GM10847 (cell line): ENCODE measurements around the gene SLF2.

ENCODE experiments used
- POLR2A ChIP-seq: IDR thresholded peaks from 2 replicates; pipeline ENCODE4 v1.6.1; 2011; ENCODE audit not compliant: insufficient read length; ENCODE audit errors: extremely low read depth

Gene SLF2

DNA sequence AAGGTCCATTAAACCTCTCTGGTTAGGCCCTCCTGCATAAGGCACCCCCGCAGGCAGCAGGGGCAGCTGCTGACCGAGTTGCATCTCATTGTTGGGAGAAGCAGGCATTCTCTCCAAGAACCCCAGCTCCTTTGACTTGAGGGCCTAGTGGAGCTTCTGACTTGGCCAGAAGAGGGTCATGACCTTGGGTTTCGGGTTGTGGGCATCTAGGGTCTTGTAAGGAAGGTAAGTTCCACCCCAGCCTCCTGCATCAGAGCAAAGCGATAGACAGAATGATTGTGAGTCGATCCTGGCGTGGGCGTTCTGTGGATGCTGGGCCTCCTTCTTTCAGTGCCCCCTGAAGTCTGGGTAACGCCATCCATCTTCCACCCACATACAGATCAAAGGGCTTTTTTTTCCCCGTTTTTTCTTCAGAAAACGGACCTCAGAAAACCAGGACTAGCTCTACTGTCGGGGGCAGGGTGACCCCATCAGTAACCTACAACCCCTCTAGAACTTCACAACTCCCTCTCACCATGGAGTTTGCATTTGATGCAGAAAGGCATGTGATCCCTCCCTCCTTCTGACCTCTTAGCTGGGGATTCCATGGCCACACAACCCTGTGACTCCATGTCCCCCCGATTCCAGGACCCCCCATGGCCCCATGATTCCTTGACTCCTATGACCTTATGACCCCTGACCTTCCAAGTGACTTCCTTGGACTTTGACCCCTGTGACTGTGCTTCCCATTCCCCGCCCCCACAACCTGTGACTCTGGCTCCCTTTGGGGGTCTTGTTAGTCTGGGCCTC, 59.5 kb downstream of the SLF2 start:
- no peak for TF ChIP-seq POLR2A

DNA sequence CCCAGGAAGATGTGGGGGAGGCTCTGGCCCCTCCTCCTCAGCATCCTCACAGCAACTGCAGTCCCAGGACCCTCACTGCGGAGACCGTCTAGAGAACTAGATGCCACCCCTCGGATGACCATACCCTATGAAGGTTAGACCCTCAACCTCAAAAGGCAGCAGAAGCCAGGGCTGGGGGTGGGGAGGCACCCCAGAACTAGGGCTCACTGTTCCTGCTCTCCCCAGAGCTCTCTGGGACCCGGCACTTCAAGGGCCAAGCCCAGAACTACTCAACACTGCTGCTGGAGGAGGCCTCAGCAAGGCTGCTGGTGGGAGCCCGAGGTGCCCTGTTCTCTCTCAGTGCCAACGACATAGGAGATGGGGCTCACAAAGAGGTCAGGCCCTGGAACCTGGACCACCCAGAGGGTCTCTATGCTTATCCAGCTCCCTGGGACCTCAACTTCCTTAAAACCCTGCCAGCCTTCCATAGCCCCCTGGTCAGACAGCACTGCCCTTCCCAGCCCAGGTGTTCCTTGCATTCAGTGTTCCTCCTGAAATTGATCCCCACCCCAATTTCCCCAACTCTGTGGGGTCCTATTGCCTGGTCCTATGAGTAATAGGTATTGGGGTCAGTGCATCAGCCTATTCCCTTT, 60.3 kb downstream of the SLF2 start:
- TF ChIP-seq POLR2A = no peak

DNA sequence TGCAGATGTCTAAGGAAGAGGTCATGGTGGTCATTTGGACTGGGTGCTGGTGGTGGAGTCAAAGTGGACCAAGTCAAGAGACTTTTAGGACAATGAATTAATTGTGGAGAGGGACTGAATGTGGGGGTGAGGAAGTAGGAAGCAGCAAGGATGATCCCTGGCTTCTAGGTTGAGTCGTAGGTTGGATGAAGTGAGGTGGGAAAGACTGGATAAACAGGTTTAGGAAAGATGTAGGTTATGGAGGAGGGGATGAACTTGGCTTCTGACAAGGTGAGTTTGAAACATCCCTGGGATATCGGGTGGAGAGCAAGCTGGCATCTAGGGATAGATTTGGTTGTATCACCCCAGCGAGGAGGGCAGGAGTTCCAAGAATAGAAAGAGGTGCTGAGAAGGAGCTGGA, 64.1 kb downstream of the SLF2 start:
- TF ChIP-seq POLR2A = no peak

DNA sequence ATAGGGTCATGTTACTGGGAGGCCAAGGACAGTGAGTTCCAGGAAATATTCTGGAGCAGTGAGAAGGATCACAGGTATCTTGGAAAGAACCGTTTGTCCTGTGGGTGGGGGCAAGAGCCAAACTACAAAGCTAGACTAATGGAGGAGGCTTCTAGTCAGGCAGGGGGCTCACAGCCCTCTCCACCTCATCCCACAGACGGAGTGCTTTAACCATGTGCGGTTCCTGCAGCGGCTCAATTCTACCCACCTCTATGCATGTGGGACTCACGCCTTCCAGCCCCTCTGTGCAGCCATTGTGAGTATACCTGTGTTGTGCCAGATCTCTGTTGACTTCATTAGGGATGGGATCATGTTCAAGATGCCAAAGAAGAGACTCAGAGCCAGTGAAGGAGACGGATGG, 64.7 kb downstream of the SLF2 start:
- no peak for TF ChIP-seq POLR2A

DNA sequence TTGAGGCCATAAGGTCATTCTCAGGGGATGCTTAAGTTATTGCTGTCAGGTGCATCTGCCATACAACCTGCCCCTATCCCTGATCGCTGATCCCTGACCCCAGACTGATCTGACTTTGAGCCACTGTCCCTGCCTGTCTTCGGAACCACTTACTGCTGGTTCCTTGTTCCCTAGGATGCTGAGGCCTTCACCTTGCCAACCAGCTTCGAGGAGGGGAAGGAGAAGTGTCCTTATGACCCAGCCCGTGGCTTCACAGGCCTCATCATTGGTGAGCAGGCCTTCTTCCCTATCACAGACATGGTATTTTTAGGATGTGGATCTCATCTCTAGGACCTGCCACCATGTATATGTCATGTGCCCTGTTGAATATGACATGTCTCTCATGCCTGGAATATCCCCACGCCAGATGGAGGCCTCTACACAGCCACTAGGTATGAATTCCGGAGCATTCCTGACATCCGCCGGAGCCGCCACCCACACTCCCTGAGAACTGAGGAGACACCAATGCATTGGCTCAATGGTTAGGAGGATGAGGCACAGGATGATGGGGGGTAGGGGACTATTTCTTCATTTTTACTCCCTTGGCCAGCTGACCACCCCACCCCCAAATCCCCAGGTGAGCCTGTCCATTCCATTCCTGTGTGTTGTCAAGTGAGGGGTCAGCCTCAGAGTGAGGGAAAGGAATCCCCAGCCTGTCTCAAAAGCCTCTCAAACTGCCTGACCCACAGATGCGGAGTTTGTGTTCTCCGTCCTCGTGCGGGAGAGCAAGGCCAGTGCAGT, 65.5 kb downstream of the SLF2 start:
- TF ChIP-seq POLR2A = no peak

DNA sequence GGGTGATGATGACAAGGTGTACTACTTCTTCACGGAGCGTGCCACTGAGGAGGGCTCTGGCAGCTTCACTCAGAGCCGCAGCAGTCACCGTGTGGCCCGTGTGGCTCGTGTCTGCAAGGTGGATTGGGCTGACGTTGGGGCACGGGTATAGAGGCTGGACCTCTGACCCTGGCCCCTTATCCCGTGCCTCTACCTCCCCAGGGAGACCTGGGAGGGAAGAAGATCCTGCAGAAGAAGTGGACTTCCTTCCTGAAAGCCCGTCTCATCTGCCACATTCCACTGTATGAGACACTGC, 66.1 kb downstream of the SLF2 start:
- TF ChIP-seq POLR2A = no peak

DNA sequence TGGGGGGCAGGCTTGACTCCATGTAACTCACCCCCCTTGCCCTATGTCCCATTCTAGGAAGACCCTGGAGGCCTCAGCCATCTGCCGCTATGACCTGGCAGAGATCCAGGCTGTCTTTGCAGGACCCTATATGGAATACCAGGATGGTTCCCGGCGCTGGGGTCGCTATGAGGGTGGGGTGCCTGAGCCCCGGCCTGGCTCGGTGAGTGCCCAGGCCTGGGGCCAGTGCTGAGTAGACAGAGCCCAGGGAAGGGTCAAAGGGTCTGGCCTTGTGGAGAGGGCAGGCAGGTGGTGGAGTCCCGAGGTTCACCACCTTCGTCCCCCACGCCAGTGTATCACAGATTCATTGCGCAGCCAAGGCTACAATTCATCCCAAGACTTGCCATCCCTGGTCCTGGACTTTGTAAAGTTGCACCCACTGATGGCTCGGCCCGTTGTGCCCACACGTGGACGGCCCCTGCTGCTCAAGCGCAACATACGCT, 67.1 kb downstream of the SLF2 start:
- TF ChIP-seq POLR2A = no peak

DNA sequence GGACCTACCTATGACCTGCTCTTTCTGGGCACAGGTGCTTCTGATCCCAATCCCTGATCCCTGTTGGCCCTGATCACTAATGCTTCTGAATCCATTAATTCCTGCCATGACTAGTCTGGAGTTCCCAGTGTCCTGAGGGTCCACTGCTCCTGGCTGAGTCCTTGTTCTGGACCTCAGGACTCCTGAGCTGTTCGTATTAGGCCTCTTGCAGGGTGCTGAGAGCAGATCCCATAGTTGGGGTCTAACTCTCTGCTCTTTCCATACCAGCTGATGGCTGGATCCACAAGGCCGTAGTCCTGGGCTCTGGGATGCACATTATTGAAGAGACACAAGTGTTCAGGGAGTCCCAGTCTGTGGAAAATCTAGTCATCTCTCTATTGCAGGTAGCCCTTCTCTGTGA, 67.5 kb downstream of the SLF2 start:
- TF ChIP-seq POLR2A = no peak

DNA sequence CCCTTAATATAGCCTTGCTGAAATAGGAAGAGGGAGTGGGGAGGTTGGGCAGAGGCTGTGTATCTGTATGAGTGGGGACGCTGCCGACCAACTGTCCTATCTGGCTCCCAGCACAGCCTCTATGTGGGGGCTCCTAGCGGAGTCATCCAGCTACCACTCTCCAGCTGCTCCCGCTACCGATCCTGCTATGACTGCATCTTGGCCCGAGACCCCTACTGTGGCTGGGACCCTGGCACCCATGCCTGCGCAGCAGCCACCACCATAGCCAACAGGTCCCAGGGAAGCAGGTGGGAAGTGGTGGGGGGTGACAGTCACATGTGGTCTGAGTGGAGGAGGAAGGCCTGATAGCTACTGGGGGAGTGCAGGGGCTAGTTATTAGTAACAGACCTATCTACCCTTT, 67.9 kb downstream of the SLF2 start:
- no peak for TF ChIP-seq POLR2A

DNA sequence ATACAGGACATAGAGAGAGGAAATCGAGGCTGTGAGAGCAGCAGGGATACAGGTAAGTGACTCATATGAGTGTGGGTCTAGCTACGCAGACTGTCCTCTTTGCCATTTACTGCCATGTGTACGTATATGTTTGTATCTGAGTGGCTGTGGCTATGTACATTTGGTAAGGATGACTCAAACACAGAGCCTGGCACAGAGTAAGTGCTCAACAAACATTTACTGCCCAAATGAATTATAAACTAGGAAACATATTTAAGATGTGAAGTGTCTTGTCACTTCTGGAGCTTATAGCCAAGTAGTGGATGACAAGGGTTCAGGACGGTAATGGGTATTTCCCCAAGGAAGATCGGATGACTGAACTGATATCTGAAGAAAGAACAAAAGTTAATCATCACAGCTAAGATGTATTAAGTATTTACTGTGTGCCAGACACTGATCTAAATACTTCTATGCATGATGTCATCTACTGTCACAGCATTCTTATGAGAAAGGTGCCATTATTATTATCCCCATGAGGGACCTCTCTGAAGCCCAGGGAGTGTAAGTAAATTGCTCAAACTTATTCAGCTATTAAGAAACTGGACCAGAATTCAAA, 68.5 kb downstream of the SLF2 start:
- no peak for TF ChIP-seq POLR2A

DNA sequence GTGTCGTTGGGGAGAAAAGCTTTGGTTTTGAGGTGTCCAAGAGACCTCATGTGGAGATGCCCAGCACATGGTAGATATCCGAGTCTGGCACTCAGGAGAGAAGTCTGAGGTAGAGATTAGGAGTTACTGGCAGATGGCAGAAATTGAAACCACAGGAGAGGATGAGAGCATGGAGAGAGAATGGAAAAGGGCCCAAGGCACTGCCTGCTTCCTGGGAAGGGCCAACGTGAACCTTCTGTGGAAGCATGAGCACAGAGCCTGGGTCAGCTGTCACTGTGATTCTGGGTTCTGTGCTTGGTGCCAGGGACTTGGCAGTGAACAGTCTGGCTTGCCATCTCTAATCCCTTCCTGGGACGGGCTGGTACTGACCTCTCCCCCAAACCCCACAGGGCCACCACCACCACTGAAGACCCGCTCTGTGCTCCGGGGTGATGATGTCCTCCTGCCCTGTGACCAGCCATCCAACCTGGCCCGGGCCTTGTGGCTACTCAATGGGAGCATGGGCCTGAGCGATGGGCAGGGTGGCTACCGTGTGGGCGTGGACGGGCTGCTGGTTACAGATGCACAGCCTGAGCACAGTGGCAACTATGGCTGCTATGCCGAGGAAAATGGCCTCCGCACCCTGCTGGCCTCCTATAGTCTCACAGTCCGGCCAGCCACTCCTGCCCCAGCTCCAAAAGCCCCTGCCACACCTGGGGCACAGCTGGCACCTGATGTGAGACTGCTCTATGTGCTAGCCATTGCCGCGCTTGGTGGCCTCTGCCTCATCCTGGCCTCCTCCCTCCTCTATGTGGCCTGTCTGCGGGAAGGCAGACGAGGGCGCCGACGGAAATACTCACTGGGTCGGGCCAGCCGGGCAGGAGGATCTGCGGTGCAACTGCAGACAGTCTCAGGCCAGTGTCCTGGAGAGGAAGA, 70.4 kb downstream of the SLF2 start:
- no peak for TF ChIP-seq POLR2A

DNA sequence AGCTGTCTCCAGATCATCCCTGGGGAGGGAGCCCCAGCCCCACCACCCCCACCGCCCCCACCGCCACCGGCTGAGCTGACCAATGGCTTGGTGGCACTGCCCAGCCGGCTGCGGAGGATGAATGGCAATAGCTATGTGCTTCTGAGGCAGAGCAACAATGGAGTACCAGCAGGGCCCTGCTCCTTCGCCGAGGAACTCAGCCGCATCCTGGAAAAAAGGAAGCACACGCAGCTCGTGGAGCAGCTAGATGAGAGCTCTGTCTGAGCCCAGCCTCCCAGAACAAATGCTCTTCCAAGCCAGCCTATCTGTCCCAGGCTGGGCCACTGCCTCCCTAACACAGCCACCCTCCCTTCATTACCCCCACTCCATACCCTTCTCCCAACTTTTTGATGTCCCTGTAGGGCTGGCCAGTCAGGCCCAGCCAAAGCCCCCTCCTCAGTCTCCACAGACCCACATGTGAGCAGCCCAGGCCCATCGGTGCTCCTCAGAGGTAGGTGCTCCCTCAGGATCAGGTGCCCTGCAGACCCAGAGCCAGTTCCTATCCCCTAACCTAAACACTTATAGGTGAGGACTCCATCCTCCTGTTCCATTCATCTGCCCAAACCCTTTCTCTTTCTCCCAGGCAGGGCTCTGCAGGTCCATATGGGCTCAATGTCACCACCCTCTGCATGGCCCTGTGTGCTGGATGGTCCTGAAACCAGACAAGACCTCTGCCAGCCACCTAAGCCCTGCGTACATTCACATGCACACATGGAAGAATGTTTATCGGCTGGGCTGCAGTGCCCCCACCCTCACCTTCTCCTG, 71.3 kb downstream of the SLF2 start:
- TF ChIP-seq POLR2A = no peak

DNA sequence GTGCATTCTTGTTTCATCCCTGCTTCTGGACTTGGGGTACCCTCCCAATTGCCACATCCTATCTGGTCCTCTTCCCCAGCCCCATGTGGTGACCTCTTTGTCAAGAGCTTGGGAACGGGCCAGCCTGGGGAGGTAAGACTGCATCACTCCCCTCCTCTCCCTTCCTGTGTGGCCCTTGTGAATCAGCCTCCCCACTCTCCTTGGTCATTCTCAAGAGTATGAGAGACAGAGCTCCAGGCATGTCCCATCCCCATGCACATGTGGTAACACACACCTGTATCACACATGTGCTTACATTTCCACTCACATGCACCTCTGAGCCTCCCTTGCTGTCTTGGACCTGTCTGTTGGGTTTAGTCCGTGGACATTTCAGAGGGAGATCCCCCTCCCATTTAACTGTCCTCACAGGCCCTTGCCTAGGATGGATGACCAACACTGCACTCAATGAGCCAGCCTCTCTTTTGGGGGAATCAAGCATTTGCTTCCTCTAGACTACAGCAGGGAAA, 72.0 kb downstream of the SLF2 start:
- no peak for TF ChIP-seq POLR2A

DNA sequence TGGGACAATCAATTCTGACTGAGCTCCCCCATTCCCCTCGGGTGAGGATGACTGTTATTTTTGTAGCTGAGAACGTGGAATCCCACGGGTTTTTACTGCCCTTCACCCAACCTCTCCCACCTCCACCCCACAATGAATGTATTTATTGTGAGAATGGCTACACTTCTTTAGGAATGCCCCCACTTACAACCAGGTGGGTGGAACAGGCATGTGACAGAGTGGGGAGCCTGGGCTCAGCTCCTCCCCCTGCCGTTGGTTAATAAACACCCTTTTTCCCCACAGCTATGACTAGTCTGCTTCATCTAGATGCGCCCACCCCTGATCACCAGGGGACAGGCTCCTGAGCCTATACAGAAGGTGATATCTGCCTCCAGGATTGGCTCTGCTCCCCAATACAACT, 72.6 kb downstream of the SLF2 start:
- TF ChIP-seq POLR2A = no peak

DNA sequence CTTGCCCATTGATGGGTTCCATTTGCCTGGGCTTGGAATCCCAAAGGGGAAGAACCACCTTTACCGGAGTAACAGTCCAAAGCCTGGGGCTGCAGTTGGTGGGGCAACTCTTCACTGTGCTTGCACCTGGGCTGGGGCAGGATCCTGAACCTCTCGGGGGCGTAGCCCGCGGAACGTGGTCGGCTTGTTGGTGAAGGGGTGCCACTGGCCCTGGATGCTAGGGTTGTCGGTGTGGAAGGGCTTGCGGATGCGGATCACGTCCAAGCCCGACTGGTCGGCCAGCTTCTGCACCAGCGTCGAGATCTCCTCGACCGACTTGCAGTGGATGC, 73.8 kb downstream of the SLF2 start:
- no peak for TF ChIP-seq POLR2A
